HCT116 (cell line): ENCODE measurements around the gene SIDT1. TPM values are rescaled to one million over a fixed set of nuclear protein-coding genes. Genes with fewer than 3 reads are reported as not detected.

ENCODE experiments used
- ATAC-seq: fragments of 200-7000 bp; cut with Tn5 transposase; 2 replicates; pipeline ENCODE4 v1.9.1; 2020; ENCODE audit warnings: mild to moderate bottlenecking, moderate library complexity
- BruUV-seq: library from RNA; stranded (reverse); fragments of 400-500 nt; replicated peaks from 2 replicates; lab custom pipeline; 2021; lab: Mats Ljungman, UMichigan
- CTCF ChIA-PET: fragments of 300-600 bp; sonication (Branson Sonifier 250); formaldehyde crosslinking; loops from one replicate; lab custom pipeline; 2021; ENCODE audit warnings: antibody characterized with exemption; lab: Charles Lee
- POLR2A ChIA-PET: fragments of 300-600, 350-600 bp; sonication (Branson Sonifier 250); formaldehyde crosslinking; loops from one replicate; lab custom pipeline; 2021; ENCODE audit warnings: antibody characterized with exemption; lab: Charles Lee
- RAD21 ChIA-PET, 2 experiments: fragments of 300-600 bp; sonication (Branson Sonifier 250); formaldehyde crosslinking; loops; one replicate each; lab custom pipeline; 2023; ENCODE audit warnings: low total read pairs in 2 of 2; ENCODE audit not compliant: uncharacterized antibody in 2 of 2, unreplicated experiment in 2 of 2, low non-redundant PET in 1 of 2; lab: Charles Lee
- DNase-seq: peaks from one replicate; pipeline ENCODE4 v3.0.0-alpha.2; 2010; ENCODE audit warnings: low read depth, low spot score
- H2AFZ ChIP-seq: fragments of 200-600 bp; shearing (Covaris generic), sonication (generic); 2 replicates; pipeline ENCODE4 v1.6.1; 2017; ENCODE audit warnings: low read depth, mixed run types, mixed read lengths, antibody characterized with exemption, low read length; ENCODE audit not compliant: poor library complexity, severe bottlenecking
- H3K27ac ChIP-seq: 2 replicates; pipeline ENCODE4 v1.5.1; 2012; ENCODE audit warnings: low read depth, low read length
- H3K27me3 ChIP-seq: fragments of 200-600 bp; sonication (generic); 2 replicates; pipeline ENCODE4 v1.6.1; 2016; ENCODE audit warnings: mixed run types, low read length, mixed read lengths; ENCODE audit not compliant: insufficient read depth
- H3K36me3 ChIP-seq, 2 experiments: fragments of 200-500 bp in 1 of 2; fragments of 200-600 bp in 1 of 2; sonication (Bioruptor generic) in 1 of 2; sonication (generic) in 1 of 2; 2 replicates each; pipeline versions ENCODE4 v1.5.1 to v1.6.1; 2014 to 2016; ENCODE audit warnings: low read length in 2 of 2, inconsistent platforms in 1 of 2, mixed read lengths in 1 of 2, mixed run types in 1 of 2; ENCODE audit not compliant: insufficient read depth in 2 of 2, control insufficient read depth in 1 of 2
- H3K4me1 ChIP-seq, 2 experiments: fragments of 200-600 bp in 1 of 2; sonication (generic) in 1 of 2; 2 replicates each; pipeline versions ENCODE4 v1.5.1 to v1.6.1; 2012 to 2017; ENCODE audit warnings: low read length in 2 of 2, inconsistent platforms in 1 of 2, mild to moderate bottlenecking in 1 of 2, mixed read lengths in 1 of 2, mixed run types in 1 of 2, moderate library complexity in 1 of 2; ENCODE audit not compliant: insufficient read depth in 2 of 2, control insufficient read depth in 1 of 2
- H3K4me2 ChIP-seq: fragments of 200-600 bp; sonication (generic); 2 replicates; pipeline ENCODE4 v1.6.1; 2017; ENCODE audit warnings: mixed run types, low read length, mixed read lengths
- H3K4me3 ChIP-seq, 2 experiments: fragments of 200-600 bp in 1 of 2; sonication (generic) in 1 of 2; replicated peaks in 1 of 2; 2 replicates each; pipeline ENCODE4 v1.5.1; 2011 to 2016; ENCODE audit warnings: low read length in 2 of 2, control low read depth in 1 of 2, low read depth in 1 of 2, mild to moderate bottlenecking in 1 of 2, mixed read lengths in 1 of 2, mixed run types in 1 of 2
- H3K79me2 ChIP-seq: fragments of 200-600 bp; sonication (generic); 2 replicates; pipeline ENCODE4 v1.6.1; 2017; ENCODE audit warnings: mild to moderate bottlenecking, mixed run types, low read length, moderate library complexity, mixed read lengths; ENCODE audit not compliant: insufficient read depth
- H3K9ac ChIP-seq: fragments of 200-600 bp; sonication (generic); 2 replicates; pipeline ENCODE4 v1.6.1; 2016; ENCODE audit warnings: low read length, mixed read lengths
- H3K9me2 ChIP-seq: fragments of 200-600 bp; sonication (generic), shearing (Covaris generic); 2 replicates; pipeline ENCODE4 v1.6.1; 2017; ENCODE audit warnings: mixed run types, mild to moderate bottlenecking, moderate library complexity; ENCODE audit not compliant: insufficient read depth
- H3K9me3 ChIP-seq, 2 experiments: fragments of 200-500 bp in 1 of 2; fragments of 200-600 bp in 1 of 2; sonication (Bioruptor generic) in 1 of 2; sonication (generic) in 1 of 2; 2 replicates each; pipeline ENCODE4 v1.6.1; 2014 to 2017; ENCODE audit warnings: low read length in 2 of 2, mixed read lengths in 2 of 2, inconsistent platforms in 1 of 2, low read depth in 1 of 2, mild to moderate bottlenecking in 1 of 2, mixed run types in 1 of 2, moderate library complexity in 1 of 2; ENCODE audit not compliant: control insufficient read depth in 1 of 2, insufficient read depth in 1 of 2
- H4K20me1 ChIP-seq: fragments of 200-600 bp; sonication (generic), shearing (Covaris generic); 2 replicates; pipeline ENCODE4 v1.6.1; 2017; ENCODE audit warnings: mixed run types, mild to moderate bottlenecking, moderate library complexity; ENCODE audit not compliant: insufficient read depth
- ATF3 ChIP-seq: IDR thresholded peaks from 2 replicates; pipeline ENCODE4 v1.6.1; 2012
- CEBPB ChIP-seq: IDR thresholded peaks from 2 replicates; pipeline ENCODE4 v1.6.1; 2012; ENCODE audit warnings: low read depth
- EGR1 ChIP-seq: IDR thresholded peaks from 2 replicates; pipeline ENCODE4 v1.6.1; 2012; ENCODE audit warnings: low read depth
- ELF1 ChIP-seq: IDR thresholded peaks from 2 replicates; pipeline ENCODE4 v1.6.1; 2012; ENCODE audit warnings: low read depth, borderline replicate concordance
- JUND ChIP-seq: IDR thresholded peaks from 2 replicates; pipeline ENCODE4 v1.6.1; 2012
- MAX ChIP-seq: IDR thresholded peaks from 2 replicates; pipeline ENCODE4 v1.6.1; 2012
- POLR2A ChIP-seq: IDR thresholded peaks from 2 replicates; pipeline ENCODE4 v1.7.0; 2011; ENCODE audit warnings: borderline replicate concordance; ENCODE audit not compliant: insufficient read depth, insufficient read length; ENCODE audit errors: extremely low read depth
- RAD21 ChIP-seq: IDR thresholded peaks from 2 replicates; pipeline ENCODE4 v1.6.1; 2012; ENCODE audit warnings: low read depth, mild to moderate bottlenecking
- REST ChIP-seq: IDR thresholded peaks from 2 replicates; pipeline ENCODE4 v1.6.1; 2012; ENCODE audit warnings: low read depth
- SP1 ChIP-seq: IDR thresholded peaks from 2 replicates; pipeline ENCODE4 v1.6.1; 2012; ENCODE audit warnings: low read depth
- SRF ChIP-seq: IDR thresholded peaks from 2 replicates; pipeline ENCODE4 v1.6.1; 2012; ENCODE audit warnings: low read depth
- ZBTB33 ChIP-seq: IDR thresholded peaks from 2 replicates; pipeline ENCODE4 v1.6.1; 2011; ENCODE audit warnings: mild to moderate bottlenecking, low read length, moderate library complexity; ENCODE audit not compliant: insufficient replicate concordance; ENCODE audit errors: extremely low read depth
- ZNF274 ChIP-seq: fragments of 200-500 bp; sonication (Bioruptor generic); IDR thresholded peaks from 2 replicates; pipeline ENCODE4 v1.6.1; 2014; ENCODE audit warnings: mild to moderate bottlenecking, low read depth, low read length, inconsistent platforms
- intact Hi-C: fragments of 100-400 bp; cut with micrococcal nuclease; formaldehyde crosslinking; loops from 2 replicates; pipeline ENCODE4 v1.10.0; 2022
- total RNA-seq: library from RNA; stranded (reverse); gene quantifications from one replicate; pipeline ENCODE4 v1.2.1, GENCODE V29; 2021; ENCODE audit not compliant: unreplicated experiment

SIDT1 gene
- total RNA-seq, 1 experiment from 2014 or later: not detected

GRCh38 chr3:113617726-113618125, 85.4 kb downstream of the SIDT1 start:
- Histone ChIP-seq H2AFZ (no peak overlapping the region), H3K27me3 (0 out of 2 replicates have a peak, but pooled peaks cover 3% of the 10 kb centered on the region), H3K4me2 (no peak overlapping the region), H4K20me1 (no peaks in the 10 kb centered on the region), H3K36me3 (no peaks in the 10 kb centered on the region), H3K9me2 (no peaks in the 10 kb centered on the region), H3K9me3 (no peaks in the 10 kb centered on the region), H3K27ac (no peak overlapping the region), H3K4me1 (no peaks in the 10 kb centered on the region), H3K9ac (no peak overlapping the region), H3K79me2 (no peaks in the 10 kb centered on the region), H3K4me3 (no peak overlapping the region)
- ATAC-seq (no peak), DNase-seq (no peak)
- no TSS peak for BruUV-seq
- ChIA-PET POLR2A (no interaction called here), CTCF (no interaction called here), RAD21 (no interaction called here)
- intact Hi-C loops: no loop called here
- TF ChIP-seq MAX (no peak), SRF (no peak), POLR2A (no peak), ZBTB33 (no peak), ZNF274 (no peak), REST (no peak), ATF3 (no peak), CEBPB (no peak), RAD21 (no peak), EGR1 (no peak), SP1 (no peak), JUND (no peak), ELF1 (no peak)
